ENCODE results near the gene TOX2. TPM values are rescaled to one million over a fixed set of nuclear protein-coding genes. Genes with fewer than 3 reads are reported as not detected.

Gene TOX2
- total RNA-seq, 1 experiment from 2014 or later, result 1.7 TPM

DNA sequence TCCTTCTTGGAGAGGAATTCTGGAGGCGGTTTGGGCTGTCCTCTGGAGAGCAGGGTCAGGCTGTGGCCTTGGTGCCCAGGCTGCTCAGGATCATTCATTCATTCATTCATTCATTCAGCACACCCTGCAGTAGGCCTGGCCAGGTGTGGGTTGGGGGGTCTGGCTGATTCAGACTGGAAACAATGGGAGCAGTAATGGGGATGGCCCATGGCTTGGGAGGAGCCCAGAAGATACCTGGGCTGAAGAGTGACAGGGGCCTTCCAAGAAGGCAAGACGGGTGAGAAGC is 31.5 kb downstream of the TOX2 start:
- Mint-ChIP-seq H3K9me3 (no peaks in the 10 kb centered on the region; a peak in 1 of 5 replicates), H3K4me3 (no peak overlapping the region), H3K4me1 (peaks cover 38 to 46% of the 10 kb centered on the region in 2 experiments), H3K27ac (no peak overlapping the region), H3K27me3 (ENCODE audit: low read depth) (no peaks in the 10 kb centered on the region; the same call in 1 of the 2 replicates), H3K36me3 (ENCODE audit: insufficient read depth in 1 of 3, low read depth in 3 of 3) (no peaks in the 10 kb centered on the region)
- H2BK5ac ChIP-seq (ENCODE audit: insufficient read length, low read length), result no peak overlapping the region
- H3K4me1 ChIP-seq (ENCODE audit: insufficient read depth, low read length), result peaks cover 7% of the 10 kb centered on the region; the same call in 1 of the 2 replicates
- H4K20me1 ChIP-seq (ENCODE audit: control insufficient read depth, insufficient read depth, insufficient read length), result no peaks in the 10 kb centered on the region
- H2AFZ ChIP-seq (ENCODE audit: low read length), result no peak overlapping the region
- H3K4me2 ChIP-seq (ENCODE audit: insufficient read depth, insufficient read length, low read length), result no peak overlapping the region
- H4K8ac ChIP-seq (replicated peaks; ENCODE audit: insufficient read length, low read depth, low read length), result no peak overlapping the region
- H3K14ac ChIP-seq (ENCODE audit: insufficient read depth, low read length), result no peak overlapping the region
- no peaks in the 10 kb centered on the region for H3K79me1 ChIP-seq (ENCODE audit: insufficient read depth, low read depth, low read length, poor library complexity, severe bottlenecking)
- WGBS (ENCODE audit: extremely low coverage, insufficient read length, low lambda C conversion rate), result no CpG with 5 or more reads among the region's 2 CpGs
- no peak overlapping the region for H3K23ac ChIP-seq (ENCODE audit: insufficient read length, low read depth, low read length)
- H3K4ac ChIP-seq (ENCODE audit: low read depth, low read length), result no peak overlapping the region
- H2AK5ac ChIP-seq (ENCODE audit: insufficient read length, low read length), result no peak overlapping the region
- no peaks in the 10 kb centered on the region for H3K23me2 ChIP-seq (ENCODE audit: insufficient read length, low read depth, low read length, poor library complexity, severe bottlenecking)
- no peak for DNase-seq
- no peaks in the 10 kb centered on the region for H3K79me2 ChIP-seq (ENCODE audit: insufficient read depth, low read length)
- no peak overlapping the region for H2BK12ac ChIP-seq (ENCODE audit: insufficient read length, low read depth, low read length)
- no peak overlapping the region for H4K91ac ChIP-seq (ENCODE audit: insufficient read length, low read depth, low read length)
- H3K9ac ChIP-seq (ENCODE audit: extremely low read depth, insufficient read length, low read length), result no peak overlapping the region
- no peak overlapping the region for H4K5ac ChIP-seq (ENCODE audit: insufficient read length, low read depth, low read length)
- H3K9me3 ChIP-seq (ENCODE audit: control insufficient read depth, low read depth, low read length), result no peaks in the 10 kb centered on the region
- no peak overlapping the region for H2BK15ac ChIP-seq (ENCODE audit: low read depth, low read length)
- no peak overlapping the region for H3K18ac ChIP-seq (ENCODE audit: insufficient read length, low read depth, low read length)
- TF ChIP-seq, protein P1, sequence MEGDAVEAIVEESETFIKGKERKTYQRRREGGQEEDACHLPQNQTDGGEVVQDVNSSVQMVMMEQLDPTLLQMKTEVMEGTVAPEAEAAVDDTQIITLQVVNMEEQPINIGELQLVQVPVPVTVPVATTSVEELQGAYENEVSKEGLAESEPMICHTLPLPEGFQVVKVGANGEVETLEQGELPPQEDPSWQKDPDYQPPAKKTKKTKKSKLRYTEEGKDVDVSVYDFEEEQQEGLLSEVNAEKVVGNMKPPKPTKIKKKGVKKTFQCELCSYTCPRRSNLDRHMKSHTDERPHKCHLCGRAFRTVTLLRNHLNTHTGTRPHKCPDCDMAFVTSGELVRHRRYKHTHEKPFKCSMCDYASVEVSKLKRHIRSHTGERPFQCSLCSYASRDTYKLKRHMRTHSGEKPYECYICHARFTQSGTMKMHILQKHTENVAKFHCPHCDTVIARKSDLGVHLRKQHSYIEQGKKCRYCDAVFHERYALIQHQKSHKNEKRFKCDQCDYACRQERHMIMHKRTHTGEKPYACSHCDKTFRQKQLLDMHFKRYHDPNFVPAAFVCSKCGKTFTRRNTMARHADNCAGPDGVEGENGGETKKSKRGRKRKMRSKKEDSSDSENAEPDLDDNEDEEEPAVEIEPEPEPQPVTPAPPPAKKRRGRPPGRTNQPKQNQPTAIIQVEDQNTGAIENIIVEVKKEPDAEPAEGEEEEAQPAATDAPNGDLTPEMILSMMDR (conservative IDR thresholded peaks at IDR 0.05), result no peak
- no peak overlapping the region for H3T11ph ChIP-seq (ENCODE audit: low read length)
- no peak overlapping the region for H3K56ac ChIP-seq (ENCODE audit: insufficient read length, low read depth, low read length)
- no peak overlapping the region for H3K27ac ChIP-seq (ENCODE audit: insufficient read length, low read depth, low read length)
- H2BK120ac ChIP-seq (ENCODE audit: low read depth, low read length, poor library complexity, severe bottlenecking), result no peak overlapping the region
- no peak overlapping the region for H2BK20ac ChIP-seq (ENCODE audit: low read depth, low read length, poor library complexity, severe bottlenecking)
- no peaks in the 10 kb centered on the region for H3K27me3 ChIP-seq (ENCODE audit: insufficient read depth, low read length)
